MM.1S (cell line): Measurements from ENCODE around the gene HNRNPC.

ENCODE experiments used
- EZH2 ChIP-seq: fragments of 300-600 bp; sonication (generic); optimal IDR thresholded peaks from 2 replicates; pipeline ENCODE3; 2017; ENCODE audit warnings: low read depth, mild to moderate bottlenecking, antibody characterized with exemption, low read length, mixed read lengths
- TF ChIP-seq, protein P1 (sequence below): fragments of 300-600 bp; sonication (generic); IDR thresholded peaks from 2 replicates; pipeline ENCODE4 v1.5.1; 2016; ENCODE audit warnings: antibody characterized with exemption, low read length, mixed read lengths

DNA sequence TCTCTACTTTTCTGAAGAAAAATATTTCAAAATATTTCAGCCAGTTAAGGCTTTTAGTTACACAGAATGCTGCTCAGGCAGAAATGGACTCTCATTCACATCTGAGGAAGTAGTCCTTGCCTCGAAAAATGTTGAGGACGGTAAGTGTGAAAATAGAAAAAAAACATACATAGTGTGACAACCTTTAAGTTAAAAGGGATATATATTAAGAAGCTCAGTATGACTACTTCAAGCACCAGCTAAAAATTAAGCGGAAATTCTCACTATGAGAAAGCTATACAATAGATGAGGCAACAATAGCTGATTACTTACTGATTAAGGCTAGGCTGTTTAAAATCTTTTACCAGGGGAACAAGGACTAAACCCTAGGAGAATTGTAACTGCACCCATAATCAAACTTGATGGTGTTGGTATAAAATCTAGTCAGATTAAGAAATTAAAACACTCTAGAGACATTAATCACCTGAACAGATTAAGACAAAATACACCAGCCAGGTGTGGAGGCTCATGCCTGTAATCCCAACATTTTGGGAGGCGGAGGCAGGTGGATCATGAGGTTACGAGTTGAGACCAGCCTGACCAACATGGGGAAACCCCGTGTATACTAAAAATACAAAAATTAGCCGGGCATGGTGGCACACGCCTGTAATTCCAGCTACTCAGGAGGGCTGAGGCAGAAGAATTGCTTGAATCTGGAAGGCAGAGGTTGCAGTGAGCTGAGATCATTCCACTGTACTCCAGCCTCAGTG, 53.9 kb downstream of the HNRNPC start:
- TF ChIP-seq, protein P1, sequence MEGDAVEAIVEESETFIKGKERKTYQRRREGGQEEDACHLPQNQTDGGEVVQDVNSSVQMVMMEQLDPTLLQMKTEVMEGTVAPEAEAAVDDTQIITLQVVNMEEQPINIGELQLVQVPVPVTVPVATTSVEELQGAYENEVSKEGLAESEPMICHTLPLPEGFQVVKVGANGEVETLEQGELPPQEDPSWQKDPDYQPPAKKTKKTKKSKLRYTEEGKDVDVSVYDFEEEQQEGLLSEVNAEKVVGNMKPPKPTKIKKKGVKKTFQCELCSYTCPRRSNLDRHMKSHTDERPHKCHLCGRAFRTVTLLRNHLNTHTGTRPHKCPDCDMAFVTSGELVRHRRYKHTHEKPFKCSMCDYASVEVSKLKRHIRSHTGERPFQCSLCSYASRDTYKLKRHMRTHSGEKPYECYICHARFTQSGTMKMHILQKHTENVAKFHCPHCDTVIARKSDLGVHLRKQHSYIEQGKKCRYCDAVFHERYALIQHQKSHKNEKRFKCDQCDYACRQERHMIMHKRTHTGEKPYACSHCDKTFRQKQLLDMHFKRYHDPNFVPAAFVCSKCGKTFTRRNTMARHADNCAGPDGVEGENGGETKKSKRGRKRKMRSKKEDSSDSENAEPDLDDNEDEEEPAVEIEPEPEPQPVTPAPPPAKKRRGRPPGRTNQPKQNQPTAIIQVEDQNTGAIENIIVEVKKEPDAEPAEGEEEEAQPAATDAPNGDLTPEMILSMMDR, result no peak
- no peak for TF ChIP-seq EZH2
